KMS-11 (cell line): ENCODE measurements around the gene C5orf34.

Experiments
- H2AFZ ChIP-seq: fragments of 200-600 bp; sonication (generic); 2 replicates; pipeline ENCODE4 v1.6.1; 2016; ENCODE audit warnings: antibody characterized with exemption, mixed run types, low read depth
- H3K27ac ChIP-seq: fragments of 200-600 bp; sonication (generic); 2 replicates; pipeline ENCODE4 v1.6.1; 2016; ENCODE audit warnings: mild to moderate bottlenecking, mixed run types
- H3K27me3 ChIP-seq: fragments of 200-600 bp; sonication (generic); 2 replicates; pipeline ENCODE4 v1.6.1; 2017; ENCODE audit warnings: mild to moderate bottlenecking, low read depth, mixed run types, moderate library complexity; ENCODE audit not compliant: insufficient read depth
- H3K36me3 ChIP-seq: fragments of 200-600 bp; sonication (generic); 2 replicates; pipeline ENCODE4 v1.6.1; 2017; ENCODE audit warnings: mild to moderate bottlenecking, mixed run types; ENCODE audit not compliant: insufficient read depth
- H3K4me1 ChIP-seq: fragments of 200-600 bp; sonication (generic); 2 replicates; pipeline ENCODE4 v1.6.1; 2016; ENCODE audit warnings: mild to moderate bottlenecking, low read depth, mixed run types; ENCODE audit not compliant: poor library complexity, severe bottlenecking
- H3K4me2 ChIP-seq: fragments of 200-600 bp; sonication (generic); 2 replicates; pipeline ENCODE4 v1.7.0; 2016; ENCODE audit warnings: mild to moderate bottlenecking, mixed run types
- H3K4me3 ChIP-seq: fragments of 200-600 bp; sonication (generic); IDR thresholded peaks from 2 replicates; pipeline ENCODE4 v1.6.1; 2017; ENCODE audit warnings: low read depth, low read length, mixed read lengths; ENCODE audit not compliant: insufficient read depth
- H3K79me2 ChIP-seq: fragments of 200-600 bp; sonication (generic); 2 replicates; pipeline ENCODE4 v1.6.1; 2016; ENCODE audit warnings: low read depth, mixed run types; ENCODE audit not compliant: insufficient read depth
- H3K9ac ChIP-seq: fragments of 200-600 bp; sonication (generic); 2 replicates; pipeline ENCODE4 v1.6.1; 2016; ENCODE audit warnings: mild to moderate bottlenecking, mixed run types
- H4K20me1 ChIP-seq: fragments of 200-600 bp; sonication (generic); 2 replicates; pipeline ENCODE4 v1.6.1; 2016; ENCODE audit warnings: mild to moderate bottlenecking, mixed run types; ENCODE audit not compliant: insufficient read depth
- CTCF ChIP-seq: fragments of 200-600 bp; sonication (generic); conservative IDR thresholded peaks from 2 replicates; pipeline ENCODE4 v1.6.1; 2017; ENCODE audit warnings: low read depth, mild to moderate bottlenecking, antibody characterized with exemption, low read length, moderate library complexity, mixed read lengths

Gene C5orf34

GRCh38 chr5:43437062-43437660 lies 77.8 kb downstream of the C5orf34 start:
- Histone ChIP-seq H4K20me1 (no peaks in the 10 kb centered on the region), H3K27ac (no peak overlapping the region), H3K79me2 (no peaks in the 10 kb centered on the region), H3K9ac (no peak overlapping the region), H3K36me3 (no peaks in the 10 kb centered on the region), H2AFZ (no peak overlapping the region), H3K4me1 (no peaks in the 10 kb centered on the region), H3K4me3 (no peak overlapping the region), H3K27me3 (no peaks in the 10 kb centered on the region), H3K4me2 (no peak overlapping the region)
- no peak for TF ChIP-seq CTCF
